HG02623 (cell line): ENCODE results near the gene ST14.
"Not testable (repeated sequence)": the region's sequence is repeated elsewhere in the genome, so short reads cannot be mapped to it uniquely, and the experiment has no call there.

Source experiments
- ATAC-seq: cut with Tn5 transposase; IDR thresholded peaks from one replicate; pipeline ENCODE4 v1.9.1; 2021; ENCODE audit warnings: moderate library complexity; ENCODE audit not compliant: unreplicated experiment

Gene ST14

DNA sequence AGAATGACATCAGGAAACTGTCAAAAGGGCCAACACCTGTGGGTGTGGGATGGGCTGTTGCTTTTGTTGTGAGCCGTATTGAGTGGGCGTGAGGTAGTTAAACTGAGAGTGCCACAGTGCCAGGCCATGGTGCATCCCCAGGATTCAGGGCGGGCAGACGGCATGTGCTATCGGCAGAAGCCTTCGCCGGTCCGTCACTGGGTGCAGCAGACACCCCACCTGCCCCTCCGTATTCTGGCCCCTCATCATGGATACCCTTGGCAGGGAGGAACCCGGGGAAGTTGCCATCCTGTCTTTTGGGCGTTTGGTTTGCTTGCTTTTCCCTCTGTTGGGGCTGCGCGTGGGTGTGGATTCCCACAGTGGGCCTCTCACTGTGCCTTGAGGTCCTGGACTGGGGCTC lies 27.5 kb downstream of the ST14 start:
- ATAC-seq, result no peak

GRCh38 chr11:130188047-130188446 lies 28.5 kb downstream of the ST14 start:
- no peak for ATAC-seq

GRCh38 chr11:130188585-130189347 lies 29.2 kb downstream of the ST14 start:
- ATAC-seq, result no peak

DNA sequence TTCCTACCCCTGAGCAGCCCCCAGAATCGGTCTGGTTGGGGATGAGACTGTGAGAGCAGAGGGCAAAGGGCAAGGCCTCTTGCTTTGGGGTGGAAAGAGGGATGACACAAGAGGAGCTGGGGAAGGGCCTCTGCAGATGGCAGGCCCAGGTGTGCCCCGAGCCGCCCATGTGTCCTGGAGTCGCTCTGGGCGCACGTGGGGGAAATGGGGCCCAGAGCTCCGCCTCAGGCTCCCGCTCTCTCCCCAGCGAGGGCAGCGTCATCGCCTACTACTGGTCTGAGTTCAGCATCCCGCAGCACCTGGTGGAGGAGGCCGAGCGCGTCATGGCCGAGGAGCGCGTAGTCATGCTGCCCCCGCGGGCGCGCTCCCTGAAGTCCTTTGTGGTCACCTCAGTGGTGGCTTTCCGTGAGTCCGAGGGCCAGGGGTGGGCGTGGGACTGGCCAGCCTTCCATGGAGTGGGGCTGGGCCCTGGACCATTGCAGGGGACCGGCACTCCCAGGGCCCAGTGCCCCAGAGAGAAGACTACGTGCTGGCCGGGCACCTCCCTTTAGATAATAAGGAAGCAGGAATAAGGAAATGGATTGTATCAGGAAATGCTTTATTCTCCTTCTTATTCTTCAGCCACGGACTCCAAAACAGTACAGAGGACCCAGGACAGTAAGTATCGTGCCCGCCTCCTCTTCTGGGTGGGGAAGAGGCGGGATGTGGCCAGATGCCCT lies 30.1 kb downstream of the ST14 start:
- ATAC-seq, result no peak

DNA sequence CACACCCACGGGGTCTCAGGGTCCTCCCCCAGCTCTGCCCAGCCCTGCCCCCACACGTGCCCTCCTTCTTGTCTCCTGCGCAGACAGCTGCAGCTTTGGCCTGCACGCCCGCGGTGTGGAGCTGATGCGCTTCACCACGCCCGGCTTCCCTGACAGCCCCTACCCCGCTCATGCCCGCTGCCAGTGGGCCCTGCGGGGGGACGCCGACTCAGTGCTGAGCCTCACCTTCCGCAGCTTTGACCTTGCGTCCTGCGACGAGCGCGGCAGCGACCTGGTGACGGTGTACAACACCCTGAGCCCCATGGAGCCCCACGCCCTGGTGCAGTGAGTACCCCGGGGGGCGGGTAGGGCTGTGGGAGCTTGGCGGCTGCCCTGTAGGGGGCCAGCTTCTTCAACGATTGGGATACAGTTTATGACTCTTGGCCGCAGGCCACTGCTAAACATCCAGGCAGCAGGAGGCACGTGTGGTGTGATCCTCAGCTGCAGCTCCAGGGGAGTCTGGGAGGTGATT lies 30.8 kb downstream of the ST14 start:
- ATAC-seq, result no peak

GRCh38 chr11:130191896-130192295 lies 32.3 kb downstream of the ST14 start:
- no peak for ATAC-seq

- no peak for ATAC-seq
Observed at GRCh38 chr11:130192845-130193267, 33.3 kb downstream of the ST14 start.

GRCh38 chr11:130193551-130193950 lies 34.0 kb downstream of the ST14 start:
- not testable (repeated sequence) for ATAC-seq

DNA sequence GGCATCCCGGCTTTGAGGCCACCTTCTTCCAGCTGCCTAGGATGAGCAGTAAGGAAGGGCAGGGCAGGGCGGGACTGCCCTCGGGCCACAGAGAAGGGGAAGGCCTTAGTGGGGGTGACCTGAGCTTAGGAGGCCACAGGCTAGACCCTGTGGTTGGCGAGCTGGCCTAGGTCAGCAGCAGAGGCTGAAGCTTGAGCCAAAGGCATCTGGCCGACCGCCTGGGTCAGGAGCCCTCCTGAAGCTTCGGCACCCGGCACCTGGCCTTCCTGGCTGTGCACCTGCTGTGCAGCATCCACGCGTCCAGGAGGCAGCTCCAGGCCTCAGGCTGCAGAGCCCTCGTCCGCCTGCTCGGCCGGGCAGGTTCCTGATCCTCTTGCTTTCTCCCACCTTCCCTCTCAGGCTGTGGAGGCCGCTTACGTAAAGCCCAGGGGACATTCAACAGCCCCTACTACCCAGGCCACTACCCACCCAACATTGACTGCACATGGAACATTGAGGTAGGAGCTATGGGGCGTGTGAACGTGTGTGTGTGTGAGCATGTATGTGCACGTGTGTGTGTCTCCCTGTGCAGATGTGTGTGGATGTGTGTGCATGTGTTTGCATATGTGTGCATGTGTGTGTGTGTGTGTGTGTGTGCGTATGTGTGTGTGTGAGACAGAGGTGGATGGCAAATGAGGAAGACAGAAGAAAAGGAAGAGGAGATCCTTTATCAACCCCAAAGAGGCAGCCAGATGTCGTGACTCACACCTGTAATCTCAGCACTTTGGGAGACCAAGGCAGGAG lies 34.9 kb downstream of the ST14 start:
- ATAC-seq, result no peak

GRCh38 chr11:130197386-130198035 lies 37.9 kb downstream of the ST14 start:
- no peak for ATAC-seq

GRCh38 chr11:130198292-130198691 lies 38.7 kb downstream of the ST14 start:
- ATAC-seq, result no peak

- no peak for ATAC-seq
Observed at GRCh38 chr11:130198964-130199363, 39.4 kb downstream of the ST14 start.

GRCh38 chr11:130199792-130200191 lies 40.2 kb downstream of the ST14 start:
- no peak for ATAC-seq

DNA sequence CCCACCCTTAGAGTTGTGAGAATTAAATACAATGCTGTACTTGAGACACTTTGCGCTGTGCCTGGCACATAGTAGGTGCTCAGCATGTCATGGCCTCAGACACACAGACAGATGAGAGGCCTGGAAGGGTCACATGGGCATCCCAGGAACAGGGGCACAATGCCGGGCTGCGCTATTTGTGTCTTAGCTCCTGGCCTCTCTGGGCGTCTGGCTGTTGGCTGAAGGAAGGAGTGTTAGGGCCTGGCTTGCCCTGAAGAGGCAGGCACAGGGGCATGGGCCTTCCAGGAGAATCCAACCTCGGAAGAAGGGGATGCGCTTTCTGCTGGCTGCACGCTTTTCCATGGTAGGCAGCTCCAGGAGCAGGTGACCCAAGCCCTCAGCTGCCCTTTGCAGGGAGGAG lies 41.4 kb downstream of the ST14 start:
- ATAC-seq, result no peak

DNA sequence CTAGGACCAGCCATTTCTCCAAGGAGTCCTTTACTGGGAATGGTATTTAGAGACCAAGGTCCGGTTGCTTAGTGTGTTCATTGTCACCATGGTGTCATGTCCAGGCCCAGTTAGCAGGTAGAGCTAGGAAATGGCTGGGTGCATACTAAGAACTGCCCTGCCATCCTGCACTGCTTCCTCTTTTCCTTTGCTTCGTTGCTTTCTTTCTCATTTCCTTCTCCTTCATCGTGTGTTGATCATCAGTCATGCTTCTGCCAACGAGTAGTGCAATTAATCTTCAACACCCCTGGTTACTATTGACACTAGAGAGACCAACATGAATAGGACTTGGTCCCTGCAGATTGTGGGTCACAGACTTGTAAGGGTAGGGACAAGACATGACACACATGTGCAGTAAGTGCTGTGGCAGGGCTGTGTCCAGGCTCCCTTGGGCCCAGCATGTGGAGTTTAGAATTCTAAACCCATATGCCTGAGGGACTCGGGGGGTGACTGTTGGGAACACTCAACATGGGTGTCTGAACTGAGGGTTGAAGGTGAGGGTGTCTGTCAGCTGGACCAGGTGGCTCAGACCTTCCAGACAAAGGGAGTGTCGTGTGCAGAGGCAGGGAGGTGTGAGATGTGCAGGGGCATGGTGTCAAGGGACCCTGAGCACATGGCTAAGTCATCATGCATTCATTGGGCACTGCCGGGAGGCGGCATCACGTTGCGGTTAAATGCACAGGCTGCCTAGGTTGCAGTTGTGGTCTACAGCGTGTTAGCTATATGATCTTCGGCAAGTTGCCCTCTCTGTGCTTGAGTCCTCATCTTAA lies 42.6 kb downstream of the ST14 start:
- ATAC-seq, result no peak

GRCh38 chr11:130202818-130203689 lies 43.5 kb downstream of the ST14 start:
- ATAC-seq, result no peak

- ATAC-seq, result no peak
Observed at GRCh38 chr11:130203766-130204702, 44.5 kb downstream of the ST14 start.

GRCh38 chr11:130204703-130205095 lies 45.1 kb downstream of the ST14 start:
- no peak for ATAC-seq
